Suppressor macrophage treated with lipopolysaccharide for 4 hours (primary cell): Measurements from ENCODE around the gene SERTAD1.

Source experiments
- DNase-seq: peaks from one replicate; pipeline ENCODE4 v3.0.0-alpha.2; 2020

SERTAD1 gene

GRCh38 chr19:40397568-40397906 lies 28.3 kb downstream of the SERTAD1 start:
- no peak for DNase-seq

GRCh38 chr19:40396886-40397567 lies 28.8 kb downstream of the SERTAD1 start:
- DNase-seq = no peak

- no peak for DNase-seq
Measured at GRCh38 chr19:40395956-40396355, 29.8 kb downstream of the SERTAD1 start.

GRCh38 chr19:40394816-40395210 lies 31.0 kb downstream of the SERTAD1 start:
- no peak for DNase-seq

- DNase-seq = no peak
Measured at GRCh38 chr19:40393894-40394815, 31.6 kb downstream of the SERTAD1 start.

- DNase-seq = no peak
Measured at GRCh38 chr19:40392894-40393517, 32.8 kb downstream of the SERTAD1 start.

GRCh38 chr19:40392123-40392522 lies 33.7 kb downstream of the SERTAD1 start:
- DNase-seq = no peak

- DNase-seq = no peak
Measured at GRCh38 chr19:40390084-40390742, 35.6 kb downstream of the SERTAD1 start, which contains the start of gene HIPK4. HIPK4 (minus strand) TSS chr19:40390181; CDS start chr19:40389902, 279 bp downstream.

GRCh38 chr19:40389404-40390083 lies 36.2 kb downstream of the SERTAD1 start:
- no peak for DNase-seq

- no peak for DNase-seq
Measured at GRCh38 chr19:40388481-40388880, 37.3 kb downstream of the SERTAD1 start.

- DNase-seq = no peak
Measured at GRCh38 chr19:40387155-40387554, 38.6 kb downstream of the SERTAD1 start.

GRCh38 chr19:40383668-40384248 lies 42.0 kb downstream of the SERTAD1 start:
- DNase-seq = no peak

GRCh38 chr19:40381321-40381720 lies 44.5 kb downstream of the SERTAD1 start:
- no peak for DNase-seq

- DNase-seq = no peak
Measured at GRCh38 chr19:40380199-40381037, 45.4 kb downstream of the SERTAD1 start.

GRCh38 chr19:40379446-40380198 lies 46.2 kb downstream of the SERTAD1 start:
- no peak for DNase-seq

- no peak for DNase-seq
Measured at GRCh38 chr19:40378509-40378908, 47.3 kb downstream of the SERTAD1 start.

- DNase-seq = no peak
Measured at GRCh38 chr19:40377876-40378385, 47.9 kb downstream of the SERTAD1 start.

- no peak for DNase-seq
Measured at GRCh38 chr19:40376286-40376862, 49.4 kb downstream of the SERTAD1 start.

GRCh38 chr19:40374084-40374483 lies 51.7 kb downstream of the SERTAD1 start:
- no peak for DNase-seq

- no peak for DNase-seq
Measured at GRCh38 chr19:40371802-40372122, 54.0 kb downstream of the SERTAD1 start.
